H9 (cell line): ENCODE results near the gene CATSPERB. TPM values are rescaled to one million over a fixed set of nuclear protein-coding genes. Genes with fewer than 3 reads are reported as not detected.

ENCODE experiments used
- DNase-seq: peaks from one replicate; pipeline ENCODE4 v3.0.0-alpha.2; 2017
- H2AFZ ChIP-seq: one replicate; pipeline ENCODE4 v1.6.1; 2013; ENCODE audit warnings: mild to moderate bottlenecking, low read length, control low read depth, moderate library complexity
- H2AK5ac ChIP-seq: 2 replicates; pipeline ENCODE4 v1.6.1; 2013; ENCODE audit warnings: low read length, control low read depth, mixed read lengths; ENCODE audit not compliant: insufficient read length
- H2BK120ac ChIP-seq: one replicate; pipeline ENCODE4 v1.6.1; 2013; ENCODE audit warnings: low read depth, mild to moderate bottlenecking, low read length, control low read depth, inconsistent platforms; ENCODE audit not compliant: poor library complexity, severe bottlenecking
- H2BK12ac ChIP-seq: 2 replicates; pipeline ENCODE4 v1.6.1; 2013; ENCODE audit warnings: low read length, control low read depth, mixed read lengths, low read depth; ENCODE audit not compliant: insufficient read length
- H2BK15ac ChIP-seq: 2 replicates; pipeline ENCODE4 v1.6.1; 2013; ENCODE audit warnings: low read depth, low read length, control low read depth
- H2BK20ac ChIP-seq: one replicate; pipeline ENCODE4 v1.6.1; 2013; ENCODE audit warnings: low read depth, mild to moderate bottlenecking, low read length, control low read depth, inconsistent platforms; ENCODE audit not compliant: poor library complexity, severe bottlenecking
- H2BK5ac ChIP-seq: 2 replicates; pipeline ENCODE4 v1.6.1; 2013; ENCODE audit warnings: low read length, control low read depth, mixed read lengths; ENCODE audit not compliant: insufficient read length
- H3K14ac ChIP-seq: 2 replicates; pipeline ENCODE4 v1.6.1; 2013; ENCODE audit warnings: low read length, control low read depth; ENCODE audit not compliant: insufficient read depth
- H3K18ac ChIP-seq: 2 replicates; pipeline ENCODE4 v1.6.1; 2013; ENCODE audit warnings: low read depth, mild to moderate bottlenecking, mixed read lengths, low read length, control low read depth; ENCODE audit not compliant: insufficient read length
- H3K23ac ChIP-seq: 2 replicates; pipeline ENCODE4 v1.6.1; 2013; ENCODE audit warnings: low read length, control low read depth, mixed read lengths, low read depth; ENCODE audit not compliant: insufficient read length
- H3K23me2 ChIP-seq: 2 replicates; pipeline ENCODE4 v1.6.1; 2013; ENCODE audit warnings: low read depth, mild to moderate bottlenecking, mixed read lengths, low read length, control low read depth; ENCODE audit not compliant: insufficient read length, poor library complexity, severe bottlenecking
- H3K27ac ChIP-seq: 2 replicates; pipeline ENCODE4 v1.5.1; 2013; ENCODE audit warnings: low read length, control low read depth, mixed read lengths, low read depth; ENCODE audit not compliant: insufficient read length
- H3K27me3 ChIP-seq: 2 replicates; pipeline ENCODE4 v1.6.1; 2013; ENCODE audit warnings: low read length, control low read depth, inconsistent platforms; ENCODE audit not compliant: insufficient read depth
- H3K4ac ChIP-seq: 2 replicates; pipeline ENCODE4 v1.6.1; 2013; ENCODE audit warnings: low read depth, mild to moderate bottlenecking, control low read depth, inconsistent platforms, low read length, moderate library complexity
- H3K4me1 ChIP-seq: 2 replicates; pipeline ENCODE4 v1.6.1; 2013; ENCODE audit warnings: low read length, control low read depth, inconsistent platforms; ENCODE audit not compliant: insufficient read depth
- H3K4me2 ChIP-seq: 2 replicates; pipeline ENCODE4 v1.6.1; 2013; ENCODE audit warnings: low read length, control low read depth, mixed read lengths; ENCODE audit not compliant: insufficient read length, insufficient read depth
- H3K56ac ChIP-seq: 2 replicates; pipeline ENCODE4 v1.6.1; 2013; ENCODE audit warnings: low read depth, mild to moderate bottlenecking, mixed read lengths, low read length, control low read depth; ENCODE audit not compliant: insufficient read length
- H3K79me1 ChIP-seq: 2 replicates; pipeline ENCODE4 v1.6.1; 2013; ENCODE audit warnings: low read depth, mild to moderate bottlenecking, moderate library complexity, low read length, control low read depth, inconsistent platforms; ENCODE audit not compliant: insufficient read depth, poor library complexity, severe bottlenecking
- H3K79me2 ChIP-seq: 2 replicates; pipeline ENCODE4 v1.6.1; 2013; ENCODE audit warnings: low read length, control low read depth, inconsistent platforms; ENCODE audit not compliant: insufficient read depth
- H3K9ac ChIP-seq: 2 replicates; pipeline ENCODE4 v1.6.1; 2013; ENCODE audit warnings: low read length, control low read depth, mixed read lengths; ENCODE audit not compliant: insufficient read length; ENCODE audit errors: extremely low read depth
- H3K9me3 ChIP-seq: one replicate; pipeline ENCODE4 v1.6.1; 2013; ENCODE audit warnings: low read depth, low read length, inconsistent platforms; ENCODE audit not compliant: control insufficient read depth
- H3T11ph ChIP-seq: one replicate; pipeline ENCODE4 v1.6.1; 2013; ENCODE audit warnings: mild to moderate bottlenecking, low read length, control low read depth, inconsistent platforms
- H4K20me1 ChIP-seq: one replicate; pipeline ENCODE4 v1.6.1; 2013; ENCODE audit not compliant: control insufficient read depth, insufficient read length, insufficient read depth
- H4K5ac ChIP-seq: 2 replicates; pipeline ENCODE4 v1.6.1; 2013; ENCODE audit warnings: low read depth, mild to moderate bottlenecking, mixed read lengths, low read length, control low read depth; ENCODE audit not compliant: insufficient read length
- H4K8ac ChIP-seq: replicated peaks from 2 replicates; pipeline ENCODE4 v1.6.1; 2013; ENCODE audit warnings: low read length, control low read depth, mixed read lengths, low read depth; ENCODE audit not compliant: insufficient read length
- H4K91ac ChIP-seq: 2 replicates; pipeline ENCODE4 v1.6.1; 2013; ENCODE audit warnings: low read depth, mild to moderate bottlenecking, moderate library complexity, mixed read lengths, low read length, control low read depth; ENCODE audit not compliant: insufficient read length
- H3K27ac Mint-ChIP-seq, 3 experiments: 2 replicates in 2 of 3; 3 replicates in 1 of 3; pipeline ENCODE4 v1.8.0; 2020 to 2021; ENCODE audit warnings: mixed read lengths in 3 of 3, mild to moderate bottlenecking in 1 of 3, moderate library complexity in 1 of 3
- H3K27me3 Mint-ChIP-seq: 2 replicates; pipeline ENCODE4 v1.8.0; 2021; ENCODE audit warnings: low read depth, mild to moderate bottlenecking, moderate library complexity, mixed read lengths
- H3K36me3 Mint-ChIP-seq, 3 experiments: 2 replicates in 2 of 3; 3 replicates in 1 of 3; pipeline ENCODE4 v1.8.0; 2020 to 2021; ENCODE audit warnings: low read depth in 3 of 3, mixed read lengths in 3 of 3; ENCODE audit not compliant: insufficient read depth in 1 of 3
- H3K4me1 Mint-ChIP-seq, 2 experiments: 2 replicates each; pipeline ENCODE4 v1.8.0; 2020; ENCODE audit warnings: mixed read lengths in 2 of 2
- H3K4me3 Mint-ChIP-seq, 2 experiments: 2 replicates in 1 of 2; 3 replicates in 1 of 2; pipeline ENCODE4 v1.8.0; 2020 to 2021; ENCODE audit warnings: mild to moderate bottlenecking in 2 of 2, mixed read lengths in 2 of 2, moderate library complexity in 1 of 2
- H3K9me3 Mint-ChIP-seq, 2 experiments: 2 replicates in 1 of 2; 3 replicates in 1 of 2; pipeline ENCODE4 v1.8.0; 2020; ENCODE audit warnings: mild to moderate bottlenecking in 2 of 2, mixed read lengths in 2 of 2, moderate library complexity in 1 of 2
- CTCF ChIP-seq: fragments of 200-600 bp; sonication (generic); conservative IDR thresholded peaks from 3 replicates; pipeline ENCODE4 v1.8.0; 2021; ENCODE audit warnings: antibody characterized with exemption, mild to moderate bottlenecking
- WGBS: extraction: QIAGEN DNeasy Blood & Tissue Kit; methylation state at CpG from one replicate; pipeline ENCODE4 v1.1.7; 2013; ENCODE audit warnings: missing lambda C conversion rate, low lambda C conversion rate, mixed read lengths; ENCODE audit not compliant: insufficient read length; ENCODE audit errors: extremely low coverage; 5-methylcytosine and 5-hydroxymethylcytosine counted together
- total RNA-seq: library from RNA; stranded (reverse); gene quantifications from 2 replicates; pipeline ENCODE4 v1.2.1, GENCODE V29; 2021

Gene CATSPERB
- total RNA-seq, 1 experiment from 2014 or later: 0.48 TPM

- H3K79me2 ChIP-seq: no peaks in the 10 kb centered on the region
- H3K14ac ChIP-seq: no peak overlapping the region
- WGBS: no CpG with 5 or more reads among the region's 1 CpG
- no peak overlapping the region for H2AK5ac ChIP-seq
- TF ChIP-seq CTCF: no peak
- H4K5ac ChIP-seq: no peak overlapping the region
- no peak overlapping the region for H3K27ac Mint-ChIP-seq
- no peak overlapping the region for H3T11ph ChIP-seq
- DNase-seq: no peak
- no peaks in the 10 kb centered on the region for H3K27me3 ChIP-seq
- no peak overlapping the region for H4K91ac ChIP-seq
- no peak overlapping the region for H3K4me3 Mint-ChIP-seq
- H3K27me3 Mint-ChIP-seq: no peaks in the 10 kb centered on the region
- H3K4me1 Mint-ChIP-seq: peaks cover 0 to 2% of the 10 kb centered on the region in 2 experiments; a peak in 1 of 4 replicates
- peaks cover 5% of the 10 kb centered on the region for H3K9me3 ChIP-seq
- no peak overlapping the region for H2BK120ac ChIP-seq
- H3K9ac ChIP-seq: no peak overlapping the region
- no peak overlapping the region for H3K4ac ChIP-seq
- H2BK15ac ChIP-seq: no peak overlapping the region
- H3K4me1 ChIP-seq: no peaks in the 10 kb centered on the region
- no peak overlapping the region for H2BK5ac ChIP-seq
- peaks cover 12 to 21% of the 10 kb centered on the region in 2 experiments for H3K9me3 Mint-ChIP-seq
- H2AFZ ChIP-seq: no peak overlapping the region
- H3K79me1 ChIP-seq: no peaks in the 10 kb centered on the region
- no peak overlapping the region for H3K23ac ChIP-seq
- H3K23me2 ChIP-seq: no peaks in the 10 kb centered on the region
- H3K36me3 Mint-ChIP-seq: peaks cover 6 to 9% (median 6%) of the 10 kb centered on the region in 3 experiments; a peak in 4 of 7 replicates
- H4K8ac ChIP-seq: no peak overlapping the region
- no peak overlapping the region for H2BK12ac ChIP-seq
- H3K56ac ChIP-seq: no peak overlapping the region
- no peak overlapping the region for H3K4me2 ChIP-seq
- no peak overlapping the region for H3K27ac ChIP-seq
- H4K20me1 ChIP-seq: no peaks in the 10 kb centered on the region
- H2BK20ac ChIP-seq: no peak overlapping the region
- no peak overlapping the region for H3K18ac ChIP-seq
Measured at GRCh38 chr14:91685600-91685999, 46.3 kb downstream of the CATSPERB start.
